PC-9 (cell line): ENCODE measurements around the gene ANO5. TPM values are rescaled to one million over a fixed set of nuclear protein-coding genes. Genes with fewer than 3 reads are reported as not detected.

Source experiments
- BruUV-seq: library from RNA; stranded (reverse); fragments of 400-500 nt; replicated peaks from 2 replicates; lab custom pipeline; 2021; lab: Mats Ljungman, UMichigan
- CTCF ChIA-PET: fragments of 300-600 bp; sonication (Branson Sonifier 250); formaldehyde crosslinking; loops from one replicate; lab custom pipeline; 2022; ENCODE audit warnings: antibody characterized with exemption; lab: Charles Lee
- POLR2A ChIA-PET: fragments of 300-600 bp; sonication (Branson Sonifier 250); formaldehyde crosslinking; loops from one replicate; lab custom pipeline; 2022; ENCODE audit warnings: antibody characterized with exemption; ENCODE audit not compliant: unreplicated experiment; lab: Charles Lee
- DNase-seq, 2 experiments: peaks; one replicate each; pipeline versions ENCODE4 v3.0.0 to v3.0.0-alpha.2; 2015 to 2022; ENCODE audit warnings: mixed read lengths in 1 of 2
- H2AFZ ChIP-seq: fragments of 200-600 bp; sonication (generic); 2 replicates; pipeline ENCODE4 v1.8.1; 2017; ENCODE audit warnings: antibody characterized with exemption
- H3F3A ChIP-seq: fragments of 200-600 bp; sonication (generic); 2 replicates; pipeline ENCODE4 v1.8.1; 2017; ENCODE audit warnings: antibody characterized with exemption, mild to moderate bottlenecking, low read depth; ENCODE audit not compliant: insufficient read depth
- H3K27ac ChIP-seq: fragments of 200-600 bp; sonication (generic); 2 replicates; pipeline ENCODE4 v1.6.1; 2016; ENCODE audit warnings: mixed run types
- H3K27me3 ChIP-seq: fragments of 200-600 bp; sonication (generic); 2 replicates; pipeline ENCODE4 v1.6.1; 2016; ENCODE audit warnings: low read depth, mixed run types; ENCODE audit not compliant: insufficient read depth
- H3K36me3 ChIP-seq: fragments of 200-600 bp; sonication (generic); 2 replicates; pipeline ENCODE4 v1.6.1; 2016; ENCODE audit warnings: low read depth, mixed run types
- H3K4me1 ChIP-seq: fragments of 200-600 bp; sonication (generic); replicated peaks from 2 replicates; pipeline ENCODE4 v1.6.1; 2016; ENCODE audit warnings: mixed run types; ENCODE audit not compliant: insufficient read depth
- H3K4me2 ChIP-seq: fragments of 200-600 bp; sonication (generic); 2 replicates; pipeline ENCODE4 v1.6.1; 2017; ENCODE audit warnings: mixed run types
- H3K4me3 ChIP-seq: fragments of 200-600 bp; sonication (generic); 2 replicates; pipeline ENCODE4 v1.6.1; 2016; ENCODE audit warnings: mixed run types
- H3K79me2 ChIP-seq: fragments of 200-600 bp; sonication (generic); 2 replicates; pipeline ENCODE4 v1.6.1; 2017; ENCODE audit warnings: low read depth, mixed run types
- H3K9me2 ChIP-seq: fragments of 200-600 bp; sonication (generic); 2 replicates; pipeline ENCODE4 v1.8.1; 2017; ENCODE audit warnings: mild to moderate bottlenecking; ENCODE audit not compliant: insufficient read depth
- H3K9me3 ChIP-seq: fragments of 200-600 bp; sonication (generic); 2 replicates; pipeline ENCODE4 v1.8.1; 2016; ENCODE audit warnings: low read depth; ENCODE audit not compliant: insufficient read depth
- H4K20me1 ChIP-seq: fragments of 200-600 bp; sonication (generic); 2 replicates; pipeline ENCODE4 v1.8.1; 2017; ENCODE audit not compliant: insufficient read depth
- CTCF ChIP-seq: fragments of 200-600 bp; sonication (generic); conservative IDR thresholded peaks from 2 replicates; pipeline ENCODE4 v1.6.1; 2017; ENCODE audit warnings: mixed run types, antibody characterized with exemption, mild to moderate bottlenecking, moderate library complexity
- EZH2 ChIP-seq: fragments of 200-600 bp; sonication (generic); IDR thresholded peaks from 2 replicates; pipeline ENCODE4 v1.8.0; 2017; ENCODE audit warnings: antibody characterized with exemption, low read depth
- intact Hi-C: fragments of 100-400 bp; cut with micrococcal nuclease; formaldehyde crosslinking; loops from one replicate; pipeline ENCODE4 v1.10.0; 2022; ENCODE audit not compliant: unreplicated experiment
- total RNA-seq: library from RNA; stranded (reverse); gene quantifications from 2 replicates; pipeline ENCODE4 v1.2.3, GENCODE V29; 2021

ANO5 gene
- total RNA-seq, 1 experiment from 2014 or later: not detected

GRCh38 chr11:22163394-22163797, 29.5 kb upstream of the ANO5 start:
- Histone ChIP-seq H3K9me2 (no peaks in the 10 kb centered on the region), H3K4me3 (no peak overlapping the region), H3K27me3 (no peaks in the 10 kb centered on the region), H3K79me2 (no peaks in the 10 kb centered on the region), H2AFZ (no peak overlapping the region), H3K9me3 (no peaks in the 10 kb centered on the region), H4K20me1 (no peaks in the 10 kb centered on the region), H3K36me3 (no peaks in the 10 kb centered on the region), H3K4me2 (no peak overlapping the region), H3K27ac (no peak overlapping the region), H3F3A (no peaks in the 10 kb centered on the region), H3K4me1 (no peaks in the 10 kb centered on the region)
- ChIA-PET CTCF (no interaction called here), POLR2A (no interaction called here)
- BruUV-seq: no TSS peak
- no peak for TF ChIP-seq CTCF
- no peak for TF ChIP-seq EZH2
- intact Hi-C loops: no loop called here
- no peak for DNase-seq

GRCh38 chr11:22165087-22165486, 27.8 kb upstream of the ANO5 start:
- Histone ChIP-seq H3F3A (no peaks in the 10 kb centered on the region), H2AFZ (no peak overlapping the region), H3K4me2 (no peak overlapping the region), H3K4me3 (no peak overlapping the region), H3K27me3 (no peaks in the 10 kb centered on the region), H3K27ac (no peak overlapping the region), H3K9me3 (no peaks in the 10 kb centered on the region), H3K79me2 (no peaks in the 10 kb centered on the region), H3K4me1 (no peaks in the 10 kb centered on the region), H3K36me3 (no peaks in the 10 kb centered on the region), H4K20me1 (no peaks in the 10 kb centered on the region), H3K9me2 (no peaks in the 10 kb centered on the region)
- BruUV-seq: no TSS peak
- no peak for DNase-seq
- no peak for TF ChIP-seq CTCF
- ChIA-PET POLR2A (no interaction called here), CTCF (no interaction called here)
- intact Hi-C loops: no loop called here

GRCh38 chr11:22165759-22166513, 26.9 kb upstream of the ANO5 start:
- intact Hi-C loops: no loop called here
- H3K4me1 ChIP-seq: no peaks in the 10 kb centered on the region
- H3K4me2 ChIP-seq: no peak overlapping the region
- no peaks in the 10 kb centered on the region for H3K9me3 ChIP-seq
- no peaks in the 10 kb centered on the region for H4K20me1 ChIP-seq
- no peak overlapping the region for H2AFZ ChIP-seq
- no peaks in the 10 kb centered on the region for H3K27me3 ChIP-seq
- H3F3A ChIP-seq: no peaks in the 10 kb centered on the region
- TF ChIP-seq CTCF (no peak), EZH2 (no peak)
- no peaks in the 10 kb centered on the region for H3K9me2 ChIP-seq
- DNase-seq: no peak
- no TSS peak for BruUV-seq
- no peak overlapping the region for H3K27ac ChIP-seq
- no peaks in the 10 kb centered on the region for H3K36me3 ChIP-seq
- POLR2A ChIA-PET: no interaction called here
- CTCF ChIA-PET: no interaction called here
- no peaks in the 10 kb centered on the region for H3K79me2 ChIP-seq
- H3K4me3 ChIP-seq: no peak overlapping the region
